NCI-H446 (cell line): ENCODE data around the gene SERPINB7.
A peak's percentile ranks its signal among the peaks of the same experiment; 100 is the strongest.
"Not testable (repeated sequence)": the region's sequence is repeated elsewhere in the genome, so short reads cannot be mapped to it uniquely, and the experiment has no call there.

Experiments used
- DNase-seq, 2 experiments: peaks; one replicate each; lab custom pipeline; 2025; lab: John Stamatoyannopoulos, UW

The SERPINB7 gene

GRCh38 chr18:63775166-63775730, at the start of gene SERPINB7:
Gene SERPINB7 (plus strand): TSS chr18:63775418. CDS start chr18:63782373, 6,955 bp downstream.
- DNase-seq, result no peak

- no peak for DNase-seq
Observed at GRCh38 chr18:63725682-63726480, 49.3 kb upstream of the SERPINB7 start.

GRCh38 chr18:63730773-63731172, 44.4 kb upstream of the SERPINB7 start:
- no peak for DNase-seq

GRCh38 chr18:63731215-63731614, 44.0 kb upstream of the SERPINB7 start:
- no peak for DNase-seq

- DNase-seq, result no peak
Observed at GRCh38 chr18:63736876-63737275, 38.3 kb upstream of the SERPINB7 start.

GRCh38 chr18:63741769-63742168, 33.4 kb upstream of the SERPINB7 start:
- DNase-seq, result peak in 1 of 2 experiments; percentile 1

GRCh38 chr18:63747006-63747405, 28.2 kb upstream of the SERPINB7 start:
- no peak for DNase-seq

- no peak for DNase-seq
Observed at GRCh38 chr18:63749489-63749888, 25.7 kb upstream of the SERPINB7 start.

- no peak for DNase-seq
Observed at GRCh38 chr18:63752636-63753035, 22.6 kb upstream of the SERPINB7 start.

- no peak for DNase-seq
Observed at GRCh38 chr18:63753676-63754075, 21.5 kb upstream of the SERPINB7 start.

- DNase-seq, result no peak
Observed at GRCh38 chr18:63757541-63757940, 17.7 kb upstream of the SERPINB7 start.

- DNase-seq, result peak in 1 of 2 experiments; percentile 1
Observed at GRCh38 chr18:63758615-63759240, 16.5 kb upstream of the SERPINB7 start.

- not testable (repeated sequence) for DNase-seq
Observed at GRCh38 chr18:63759786-63760185, 15.4 kb upstream of the SERPINB7 start.

GRCh38 chr18:63762518-63762917, 12.7 kb upstream of the SERPINB7 start:
- no peak for DNase-seq

GRCh38 chr18:63763831-63764600, 11.2 kb upstream of the SERPINB7 start:
- DNase-seq, result no peak

GRCh38 chr18:63765837-63766236, 9.4 kb upstream of the SERPINB7 start:
- no peak for DNase-seq

- DNase-seq, result no peak
Observed at GRCh38 chr18:63773551-63773950, 1.7 kb upstream of the SERPINB7 start.

GRCh38 chr18:63774511-63774910, 707 bp upstream of the SERPINB7 start:
- no peak for DNase-seq

- DNase-seq, result no peak
Observed at GRCh38 chr18:63779386-63779785, 4.2 kb downstream of the SERPINB7 start.

GRCh38 chr18:63783394-63783793, 8.2 kb downstream of the SERPINB7 start:
- DNase-seq, result no peak

- no peak for DNase-seq
Observed at GRCh38 chr18:63784787-63785452, 9.7 kb downstream of the SERPINB7 start.

- DNase-seq, result no peak
Observed at GRCh38 chr18:63787673-63788072, 12.5 kb downstream of the SERPINB7 start.
